ENCODE data around the gene GPR162.

DNA sequence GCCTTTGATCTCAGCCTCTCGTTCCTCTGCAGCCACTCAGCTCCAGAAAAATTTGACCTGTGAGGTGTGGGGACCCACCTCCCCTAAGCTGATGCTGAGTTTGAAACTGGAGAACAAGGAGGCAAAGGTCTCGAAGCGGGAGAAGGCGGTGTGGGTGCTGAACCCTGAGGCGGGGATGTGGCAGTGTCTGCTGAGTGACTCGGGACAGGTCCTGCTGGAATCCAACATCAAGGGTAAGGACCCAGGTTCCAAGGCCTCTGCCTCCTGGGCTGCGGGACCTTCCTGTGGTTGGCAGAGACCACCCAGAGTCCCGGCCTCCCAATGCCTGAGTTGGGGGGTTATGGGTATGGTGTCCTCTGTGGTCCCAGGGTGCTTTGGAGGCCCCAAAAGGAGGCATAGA lies 4.5 kb upstream of the GPR162 start:
- TF ChIP-seq POLR2A (IDR thresholded peaks at IDR 0.05; ENCODE audit: extremely low read depth, insufficient read length) (no peak), MYC (IDR thresholded peaks at IDR 0.05; ENCODE audit: low read depth, low read length) (no peak)
- TF ChIP-seq, protein P1, sequence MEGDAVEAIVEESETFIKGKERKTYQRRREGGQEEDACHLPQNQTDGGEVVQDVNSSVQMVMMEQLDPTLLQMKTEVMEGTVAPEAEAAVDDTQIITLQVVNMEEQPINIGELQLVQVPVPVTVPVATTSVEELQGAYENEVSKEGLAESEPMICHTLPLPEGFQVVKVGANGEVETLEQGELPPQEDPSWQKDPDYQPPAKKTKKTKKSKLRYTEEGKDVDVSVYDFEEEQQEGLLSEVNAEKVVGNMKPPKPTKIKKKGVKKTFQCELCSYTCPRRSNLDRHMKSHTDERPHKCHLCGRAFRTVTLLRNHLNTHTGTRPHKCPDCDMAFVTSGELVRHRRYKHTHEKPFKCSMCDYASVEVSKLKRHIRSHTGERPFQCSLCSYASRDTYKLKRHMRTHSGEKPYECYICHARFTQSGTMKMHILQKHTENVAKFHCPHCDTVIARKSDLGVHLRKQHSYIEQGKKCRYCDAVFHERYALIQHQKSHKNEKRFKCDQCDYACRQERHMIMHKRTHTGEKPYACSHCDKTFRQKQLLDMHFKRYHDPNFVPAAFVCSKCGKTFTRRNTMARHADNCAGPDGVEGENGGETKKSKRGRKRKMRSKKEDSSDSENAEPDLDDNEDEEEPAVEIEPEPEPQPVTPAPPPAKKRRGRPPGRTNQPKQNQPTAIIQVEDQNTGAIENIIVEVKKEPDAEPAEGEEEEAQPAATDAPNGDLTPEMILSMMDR (IDR thresholded peaks at IDR 0.05; ENCODE audit: low read depth, low read length), result no peak
- TF ChIP-seq, protein P2, sequence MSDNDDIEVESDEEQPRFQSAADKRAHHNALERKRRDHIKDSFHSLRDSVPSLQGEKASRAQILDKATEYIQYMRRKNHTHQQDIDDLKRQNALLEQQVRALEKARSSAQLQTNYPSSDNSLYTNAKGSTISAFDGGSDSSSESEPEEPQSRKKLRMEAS (IDR thresholded peaks at IDR 0.05; ENCODE audit: low read depth, low read length), result no peak

Measured in NB4 (cell line).